ENCODE measurements around the gene TENM3.
A peak's percentile ranks its signal among the peaks of the same experiment; 100 is the strongest.

Gene TENM3

DNA sequence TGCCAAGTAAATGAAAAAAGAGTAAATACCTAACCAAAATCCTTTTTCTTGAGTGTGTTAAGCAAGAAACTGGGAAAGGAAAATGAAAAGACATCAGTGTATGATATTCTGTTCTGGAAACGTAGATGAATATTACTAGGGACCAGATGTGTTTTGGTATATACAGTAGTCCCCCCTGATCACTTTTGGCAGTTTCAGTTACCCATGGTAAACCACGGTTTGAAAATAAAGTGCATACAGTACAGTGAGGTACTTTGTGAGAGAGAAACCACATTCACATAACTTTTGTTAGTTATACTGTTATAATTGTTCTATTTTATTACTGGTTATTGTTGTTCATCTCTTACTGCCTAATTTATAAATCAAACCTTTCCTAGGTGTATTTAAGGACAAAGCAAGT, 250.9 kb downstream of the TENM3 start:
- no peak for DNase-seq

DNA sequence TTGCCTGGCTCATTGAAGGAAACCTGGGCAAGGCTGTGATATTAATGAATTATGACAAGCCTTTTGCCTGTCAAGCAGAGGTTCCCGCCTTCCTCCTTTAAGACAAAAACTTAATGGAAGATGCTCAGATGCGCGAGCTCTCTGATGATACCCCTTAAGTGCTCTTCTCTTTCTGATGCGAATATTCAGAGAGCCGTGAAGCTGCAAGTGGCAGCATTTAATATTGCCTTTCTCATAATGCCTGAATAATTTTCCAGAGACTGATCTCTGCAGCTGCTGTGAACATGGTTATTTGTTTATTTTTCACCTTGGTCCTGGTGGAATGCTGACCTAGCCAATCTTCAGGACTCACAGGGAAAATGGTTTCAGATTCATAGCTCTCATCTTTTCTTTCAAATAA, 251.8 kb downstream of the TENM3 start:
- no peak overlapping the region for H3K4me3 ChIP-seq (ENCODE audit: low read length)
- H2BK5ac ChIP-seq (ENCODE audit: low read length), result no peak overlapping the region
- H2BK15ac ChIP-seq (replicated peaks; ENCODE audit: low read depth), result no peak overlapping the region
- no peak overlapping the region for H2AK5ac ChIP-seq (ENCODE audit: low read length)
- H4K8ac ChIP-seq (ENCODE audit: low read depth, low read length), result no peak overlapping the region
- H3K18ac ChIP-seq (ENCODE audit: low read length), result no peak overlapping the region
- H4K5ac ChIP-seq (ENCODE audit: low read length), result no peak overlapping the region
- no peak overlapping the region for H2BK120ac ChIP-seq (ENCODE audit: low read depth, low read length)
- H3K36me3 ChIP-seq (ENCODE audit: control insufficient read depth, insufficient read depth, low read length), result no peaks in the 10 kb centered on the region
- no peak overlapping the region for H3K23ac ChIP-seq (ENCODE audit: low read length)
- no peak overlapping the region for H3K27ac ChIP-seq (ENCODE audit: low read depth, low read length)
- H3K4me2 ChIP-seq (ENCODE audit: low read length), result no peak overlapping the region
- no peaks in the 10 kb centered on the region for H3K27me3 ChIP-seq (ENCODE audit: insufficient read depth, low read length, poor library complexity)
- H3K56ac ChIP-seq (ENCODE audit: low read length), result no peak overlapping the region
- no peak for DNase-seq
- WGBS (ENCODE audit: extremely low coverage, insufficient coverage, low lambda C conversion rate), result no CpG with 5 or more reads among the region's 5 CpGs
- peaks cover 5% of the 10 kb centered on the region for H3K4me1 ChIP-seq (ENCODE audit: control insufficient read depth, low read depth, low read length)
- H3K79me1 ChIP-seq (ENCODE audit: low read length), result no peaks in the 10 kb centered on the region
- peaks cover 4% of the 10 kb centered on the region for H3K79me2 ChIP-seq (ENCODE audit: control insufficient read depth, insufficient read depth, low read length)
- no peak overlapping the region for H3K9ac ChIP-seq (ENCODE audit: low read length)
- no peak overlapping the region for H3K4ac ChIP-seq (ENCODE audit: low read depth, low read length)

More for the DNA sequence above, 250.9 kb downstream of the TENM3 start:
- Histone ChIP-seq H2AK5ac (ENCODE audit: low read length) (no peak overlapping the region), H3K36me3 (ENCODE audit: control insufficient read depth, insufficient read depth, low read length) (no peaks in the 10 kb centered on the region), H3K79me1 (ENCODE audit: low read length) (no peaks in the 10 kb centered on the region), H2BK120ac (ENCODE audit: low read depth, low read length) (no peak overlapping the region), H4K8ac (ENCODE audit: low read depth, low read length) (no peak overlapping the region), H3K4me1 (ENCODE audit: control insufficient read depth, low read depth, low read length) (peaks cover 5% of the 10 kb centered on the region), H2BK15ac (replicated peaks; ENCODE audit: low read depth) (no peak overlapping the region), H2BK5ac (ENCODE audit: low read length) (no peak overlapping the region), H3K23ac (ENCODE audit: low read length) (no peak overlapping the region), H3K9ac (ENCODE audit: low read length) (no peak overlapping the region), H3K27ac (ENCODE audit: low read depth, low read length) (no peak overlapping the region), H3K4me3 (ENCODE audit: low read length) (no peak overlapping the region), H3K4ac (ENCODE audit: low read depth, low read length) (no peak overlapping the region), H3K79me2 (ENCODE audit: control insufficient read depth, insufficient read depth, low read length) (peaks cover 4% of the 10 kb centered on the region), H3K27me3 (ENCODE audit: insufficient read depth, low read length, poor library complexity) (no peaks in the 10 kb centered on the region), H3K4me2 (ENCODE audit: low read length) (no peak overlapping the region), H3K56ac (ENCODE audit: low read length) (no peak overlapping the region), H4K5ac (ENCODE audit: low read length) (no peak overlapping the region), H3K18ac (ENCODE audit: low read length) (no peak overlapping the region)
- WGBS (ENCODE audit: extremely low coverage, insufficient coverage, low lambda C conversion rate), result no CpG with 5 or more reads among the region's 2 CpGs

DNA sequence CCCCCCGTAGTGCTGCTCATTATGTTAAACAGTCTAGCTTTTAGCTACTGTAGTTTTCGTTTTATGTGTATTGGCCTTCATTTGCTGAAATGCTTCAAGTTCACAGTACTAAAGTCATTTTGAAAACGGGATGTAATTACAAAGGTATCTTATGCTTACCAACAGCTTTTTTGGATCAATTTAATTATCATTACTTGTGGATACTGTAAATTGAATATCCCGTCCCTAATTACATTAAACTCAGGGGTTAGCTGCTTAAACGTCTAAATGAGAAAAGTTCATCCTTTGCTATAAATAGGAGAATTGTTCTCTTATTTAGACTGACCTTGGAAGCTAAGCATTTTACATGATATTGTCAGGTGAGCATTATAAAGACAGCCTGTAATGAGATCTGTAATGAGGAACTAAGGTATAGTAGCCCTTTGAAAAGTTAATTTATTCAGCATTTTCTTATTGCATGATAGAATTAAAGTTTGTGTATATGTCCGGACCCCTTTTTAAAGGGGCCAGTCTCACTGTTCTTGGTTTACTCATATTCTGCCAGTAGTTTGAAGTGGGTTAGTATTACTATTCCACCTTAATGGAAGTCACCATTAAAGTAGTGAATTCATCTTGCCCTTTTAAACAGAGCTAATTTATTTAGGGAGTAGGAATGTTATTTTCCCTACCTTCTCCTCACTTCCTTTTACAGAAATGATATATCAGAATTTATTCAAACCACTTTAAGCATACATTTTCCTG, 252.6 kb downstream of the TENM3 start:
- Histone ChIP-seq H3K23ac (ENCODE audit: low read length) (no peak overlapping the region), H3K79me2 (ENCODE audit: control insufficient read depth, insufficient read depth, low read length) (no peaks in the 10 kb centered on the region), H3K4ac (ENCODE audit: low read depth, low read length) (no peak overlapping the region), H4K5ac (ENCODE audit: low read length) (no peak overlapping the region), H2BK5ac (ENCODE audit: low read length) (no peak overlapping the region), H3K4me2 (ENCODE audit: low read length) (no peak overlapping the region), H3K36me3 (ENCODE audit: control insufficient read depth, insufficient read depth, low read length) (no peaks in the 10 kb centered on the region), H3K27me3 (ENCODE audit: insufficient read depth, low read length, poor library complexity) (no peaks in the 10 kb centered on the region), H3K79me1 (ENCODE audit: low read length) (no peaks in the 10 kb centered on the region), H2BK120ac (ENCODE audit: low read depth, low read length) (no peak overlapping the region), H3K4me3 (ENCODE audit: low read length) (no peak overlapping the region), H3K9ac (ENCODE audit: low read length) (no peak overlapping the region), H3K56ac (ENCODE audit: low read length) (no peak overlapping the region), H4K8ac (ENCODE audit: low read depth, low read length) (no peak overlapping the region), H2AK5ac (ENCODE audit: low read length) (no peak overlapping the region), H3K27ac (ENCODE audit: low read depth, low read length) (no peak overlapping the region), H2BK15ac (replicated peaks; ENCODE audit: low read depth) (no peak overlapping the region), H3K4me1 (ENCODE audit: control insufficient read depth, low read depth, low read length) (peaks cover 5% of the 10 kb centered on the region), H3K18ac (ENCODE audit: low read length) (no peak overlapping the region)
- WGBS (ENCODE audit: extremely low coverage, insufficient coverage, low lambda C conversion rate), result no CpG with 5 or more reads among the region's 6 CpGs
- DNase-seq, result peak; percentile 24

DNA sequence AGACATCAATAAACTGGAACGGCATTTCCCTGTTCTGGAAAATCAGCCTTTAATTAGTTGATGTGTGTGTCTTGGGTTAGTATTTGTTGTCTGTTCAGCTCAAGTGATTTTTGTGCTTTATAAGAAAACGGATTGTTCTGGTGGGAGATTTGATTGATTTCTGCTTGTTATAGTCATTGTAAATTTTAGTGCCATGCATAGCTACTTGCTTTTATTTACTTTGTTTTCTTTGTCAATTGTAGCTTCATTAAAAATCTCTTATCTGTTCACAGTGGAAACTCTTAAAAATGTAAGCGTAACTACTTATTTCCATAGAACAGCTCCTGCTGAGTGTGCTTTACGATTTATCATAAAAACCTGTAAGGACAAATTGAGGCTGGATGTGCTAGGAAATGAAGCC, 253.2 kb downstream of the TENM3 start:
- Histone ChIP-seq H3K4me3 (ENCODE audit: low read length) (no peak overlapping the region), H3K23ac (ENCODE audit: low read length) (no peak overlapping the region), H3K4ac (ENCODE audit: low read depth, low read length) (no peak overlapping the region), H3K27me3 (ENCODE audit: insufficient read depth, low read length, poor library complexity) (no peaks in the 10 kb centered on the region), H3K4me1 (ENCODE audit: control insufficient read depth, low read depth, low read length) (peaks cover 5% of the 10 kb centered on the region), H2BK15ac (replicated peaks; ENCODE audit: low read depth) (no peak overlapping the region), H2BK5ac (ENCODE audit: low read length) (no peak overlapping the region), H3K27ac (ENCODE audit: low read depth, low read length) (no peak overlapping the region), H3K79me1 (ENCODE audit: low read length) (no peaks in the 10 kb centered on the region), H3K9ac (ENCODE audit: low read length) (no peak overlapping the region), H3K4me2 (ENCODE audit: low read length) (no peak overlapping the region), H3K18ac (ENCODE audit: low read length) (no peak overlapping the region), H4K5ac (ENCODE audit: low read length) (no peak overlapping the region), H3K79me2 (ENCODE audit: control insufficient read depth, insufficient read depth, low read length) (no peaks in the 10 kb centered on the region), H4K8ac (ENCODE audit: low read depth, low read length) (no peak overlapping the region), H2BK120ac (ENCODE audit: low read depth, low read length) (no peak overlapping the region), H3K36me3 (ENCODE audit: control insufficient read depth, insufficient read depth, low read length) (no peaks in the 10 kb centered on the region), H2AK5ac (ENCODE audit: low read length) (no peak overlapping the region), H3K56ac (ENCODE audit: low read length) (no peak overlapping the region)
- WGBS (ENCODE audit: extremely low coverage, insufficient coverage, low lambda C conversion rate), result no CpG with 5 or more reads among the region's 4 CpGs
- no peak for DNase-seq

DNA sequence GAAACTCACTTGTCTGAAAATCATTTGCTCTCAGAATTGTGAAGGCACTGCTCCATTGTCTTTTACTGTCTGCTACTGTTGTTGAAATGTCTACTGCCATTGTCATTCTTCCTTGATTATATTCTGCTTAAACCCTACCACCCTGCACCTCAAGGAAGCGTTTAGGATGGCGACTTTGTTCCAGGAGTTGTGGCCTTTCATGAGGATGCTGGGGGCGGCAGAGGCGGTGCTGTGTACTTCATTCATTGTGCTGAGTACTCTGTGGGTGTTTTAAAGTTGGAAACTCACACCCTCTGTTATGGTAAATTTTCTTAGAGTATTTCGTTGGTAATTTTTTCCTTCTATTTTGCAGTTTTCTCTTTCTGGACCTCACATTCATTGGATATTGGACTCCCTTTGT, 258.9 kb downstream of the TENM3 start:
- no peak overlapping the region for H3K23ac ChIP-seq (ENCODE audit: low read length)
- no peak overlapping the region for H3K9ac ChIP-seq (ENCODE audit: low read length)
- H3K18ac ChIP-seq (ENCODE audit: low read length), result no peak overlapping the region
- H2BK15ac ChIP-seq (replicated peaks; ENCODE audit: low read depth), result no peak overlapping the region
- H3K4me2 ChIP-seq (ENCODE audit: low read length), result no peak overlapping the region
- no peaks in the 10 kb centered on the region for H3K4me1 ChIP-seq (ENCODE audit: control insufficient read depth, low read depth, low read length)
- no peak overlapping the region for H3K56ac ChIP-seq (ENCODE audit: low read length)
- no peak overlapping the region for H3K4me3 ChIP-seq (ENCODE audit: low read length)
- no CpG with 5 or more reads among the region's 5 CpGs for WGBS (ENCODE audit: extremely low coverage, insufficient coverage, low lambda C conversion rate)
- H4K5ac ChIP-seq (ENCODE audit: low read length), result no peak overlapping the region
- DNase-seq, result no peak
- no peaks in the 10 kb centered on the region for H3K36me3 ChIP-seq (ENCODE audit: control insufficient read depth, insufficient read depth, low read length)
- H2BK120ac ChIP-seq (ENCODE audit: low read depth, low read length), result no peak overlapping the region
- H3K4ac ChIP-seq (ENCODE audit: low read depth, low read length), result no peak overlapping the region
- H2AK5ac ChIP-seq (ENCODE audit: low read length), result no peak overlapping the region
- no peak overlapping the region for H4K8ac ChIP-seq (ENCODE audit: low read depth, low read length)
- no peaks in the 10 kb centered on the region for H3K79me2 ChIP-seq (ENCODE audit: control insufficient read depth, insufficient read depth, low read length)
- H3K27ac ChIP-seq (ENCODE audit: low read depth, low read length), result no peak overlapping the region
- H3K79me1 ChIP-seq (ENCODE audit: low read length), result no peaks in the 10 kb centered on the region
- no peak overlapping the region for H2BK5ac ChIP-seq (ENCODE audit: low read length)
- no peaks in the 10 kb centered on the region for H3K27me3 ChIP-seq (ENCODE audit: insufficient read depth, low read length, poor library complexity)

DNA sequence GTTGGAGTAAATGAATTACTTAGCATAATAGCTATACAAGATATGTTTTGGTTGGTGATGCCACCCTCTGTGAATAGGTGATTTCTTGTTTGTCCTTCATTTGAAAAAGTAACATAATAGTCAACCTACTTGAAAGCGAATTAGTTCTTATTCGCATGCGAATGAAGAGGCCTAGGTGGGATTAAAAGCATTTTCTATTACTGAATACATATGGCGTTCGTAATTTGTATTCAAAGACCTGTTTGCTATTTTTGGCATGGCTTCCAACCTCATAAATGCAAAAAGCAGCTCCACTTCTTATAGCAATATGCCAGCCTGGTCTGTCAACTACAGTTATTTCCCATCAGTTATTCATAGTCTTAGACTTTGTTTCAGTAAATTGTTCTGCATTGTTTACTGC, 261.3 kb downstream of the TENM3 start:
- H4K8ac ChIP-seq (ENCODE audit: low read depth, low read length), result no peak overlapping the region
- no peak overlapping the region for H3K4me3 ChIP-seq (ENCODE audit: low read length)
- H2BK5ac ChIP-seq (ENCODE audit: low read length), result no peak overlapping the region
- H2BK120ac ChIP-seq (ENCODE audit: low read depth, low read length), result no peak overlapping the region
- no peaks in the 10 kb centered on the region for H3K79me2 ChIP-seq (ENCODE audit: control insufficient read depth, insufficient read depth, low read length)
- H4K5ac ChIP-seq (ENCODE audit: low read length), result no peak overlapping the region
- no peaks in the 10 kb centered on the region for H3K79me1 ChIP-seq (ENCODE audit: low read length)
- H3K36me3 ChIP-seq (ENCODE audit: control insufficient read depth, insufficient read depth, low read length), result no peaks in the 10 kb centered on the region
- no peak overlapping the region for H2AK5ac ChIP-seq (ENCODE audit: low read length)
- no peak overlapping the region for H3K9ac ChIP-seq (ENCODE audit: low read length)
- WGBS (ENCODE audit: extremely low coverage, insufficient coverage, low lambda C conversion rate), result no CpG with 5 or more reads among the region's 5 CpGs
- H2BK15ac ChIP-seq (replicated peaks; ENCODE audit: low read depth), result no peak overlapping the region
- H3K56ac ChIP-seq (ENCODE audit: low read length), result no peak overlapping the region
- H3K18ac ChIP-seq (ENCODE audit: low read length), result no peak overlapping the region
- H3K4me1 ChIP-seq (ENCODE audit: control insufficient read depth, low read depth, low read length), result no peaks in the 10 kb centered on the region
- H3K4ac ChIP-seq (ENCODE audit: low read depth, low read length), result no peak overlapping the region
- no peak overlapping the region for H3K4me2 ChIP-seq (ENCODE audit: low read length)
- no peak overlapping the region for H3K27ac ChIP-seq (ENCODE audit: low read depth, low read length)
- no peaks in the 10 kb centered on the region for H3K27me3 ChIP-seq (ENCODE audit: insufficient read depth, low read length, poor library complexity)
- DNase-seq, result no peak
- H3K23ac ChIP-seq (ENCODE audit: low read length), result no peak overlapping the region

Measured in mesendoderm (in vitro differentiated cells).